OCI-LY7 (cell line): ENCODE results near the gene CTNNA2. TPM values are rescaled to one million over a fixed set of nuclear protein-coding genes. Genes with fewer than 3 reads are reported as not detected.

Source experiments
- BruUV-seq: library from RNA; stranded (reverse); fragments of 400-500 nt; replicated peaks from 2 replicates; lab custom pipeline; 2021; lab: Mats Ljungman, UMichigan
- CTCF ChIA-PET: fragments of 300-600 bp; sonication (Branson Sonifier 250); formaldehyde crosslinking; loops from one replicate; lab custom pipeline; 2022; ENCODE audit warnings: antibody characterized with exemption; ENCODE audit not compliant: unreplicated experiment; lab: Charles Lee
- POLR2A ChIA-PET: fragments of 300-600 bp; sonication (Branson Sonifier 250); formaldehyde crosslinking; loops from one replicate; lab custom pipeline; 2022; ENCODE audit warnings: antibody characterized with exemption; lab: Charles Lee
- DNase-seq: peaks from one replicate; pipeline ENCODE4 v3.0.0-alpha.2; 2015; ENCODE audit warnings: low spot score
- H2AFZ ChIP-seq: fragments of 200-600 bp; sonication (generic), shearing (Covaris generic); 2 replicates; pipeline ENCODE4 v1.6.1; 2014; ENCODE audit warnings: mild to moderate bottlenecking, antibody characterized with exemption, low read length, moderate library complexity
- H3K27ac ChIP-seq: fragments of 200-600 bp; sonication (generic); 2 replicates; pipeline ENCODE4 v1.5.1; 2014; ENCODE audit warnings: mixed run types, low read depth, mild to moderate bottlenecking, moderate library complexity, low read length, inconsistent platforms; ENCODE audit not compliant: poor library complexity, severe bottlenecking
- H3K36me3 ChIP-seq: fragments of 200-600 bp; sonication (generic); 2 replicates; pipeline ENCODE4 v1.6.1; 2014; ENCODE audit warnings: mild to moderate bottlenecking, antibody characterized with exemption, low read length, moderate library complexity, mixed read lengths; ENCODE audit not compliant: insufficient read depth
- H3K4me1 ChIP-seq: fragments of 200-600 bp; sonication (generic); 2 replicates; pipeline ENCODE4 v1.5.1; 2014; ENCODE audit warnings: mild to moderate bottlenecking, low read length; ENCODE audit not compliant: insufficient read depth, poor library complexity, severe bottlenecking
- H3K4me2 ChIP-seq: fragments of 200-600 bp; sonication (generic); 2 replicates; pipeline ENCODE4 v1.6.1; 2014; ENCODE audit warnings: mild to moderate bottlenecking, low read length
- H3K4me3 ChIP-seq: fragments of 200-600 bp; sonication (generic); 2 replicates; pipeline ENCODE4 v1.5.1; 2014; ENCODE audit warnings: mild to moderate bottlenecking, low read depth, low read length; ENCODE audit not compliant: poor library complexity, severe bottlenecking
- H3K79me2 ChIP-seq: fragments of 200-600 bp; sonication (generic); 2 replicates; pipeline ENCODE4 v1.6.1; 2016; ENCODE audit warnings: low read depth, mild to moderate bottlenecking, low read length, moderate library complexity, mixed read lengths; ENCODE audit not compliant: insufficient read depth
- H3K9me2 ChIP-seq: fragments of 200-600 bp; sonication (generic); 2 replicates; pipeline ENCODE4 v1.6.1; 2016; ENCODE audit warnings: mild to moderate bottlenecking, low read length, mixed read lengths; ENCODE audit not compliant: insufficient read depth
- H3K9me3 ChIP-seq: fragments of 200-600 bp; sonication (generic); 2 replicates; pipeline ENCODE4 v1.6.1; 2014; ENCODE audit warnings: mild to moderate bottlenecking, mixed run types, low read length, mixed read lengths
- H4K20me1 ChIP-seq: fragments of 200-600 bp; sonication (generic); 2 replicates; pipeline ENCODE4 v1.6.1; 2014; ENCODE audit warnings: mild to moderate bottlenecking, antibody characterized with exemption, low read length, moderate library complexity, mixed read lengths; ENCODE audit not compliant: insufficient read depth
- CTCF ChIP-seq: fragments of 200-600 bp; sonication (generic); conservative IDR thresholded peaks from 2 replicates; pipeline ENCODE4 v1.5.1; 2014; ENCODE audit warnings: mild to moderate bottlenecking, antibody characterized with exemption, low read length, moderate library complexity, mixed read lengths
- EZH2phosphoT487 ChIP-seq: fragments of 200-600 bp; sonication (generic); IDR thresholded peaks from 2 replicates; pipeline ENCODE4 v1.6.1; 2018; ENCODE audit warnings: low read depth, borderline replicate concordance, mild to moderate bottlenecking, mixed run types, antibody characterized with exemption, low read length, moderate library complexity, mixed read lengths
- intact Hi-C: fragments of 100-400 bp; cut with micrococcal nuclease; formaldehyde crosslinking; loops from one replicate; pipeline ENCODE4 v1.10.0; 2022; ENCODE audit not compliant: unreplicated experiment
- total RNA-seq, 2 experiments: library from RNA; depleted of rRNA in 1 of 2; stranded (reverse); fragments of >200 nt in 1 of 2; shearing (Covaris generic) in 1 of 2; gene quantifications; 2 replicates each; pipeline ENCODE4 v1.2.3, GENCODE V29; 2014 to 2022

Gene CTNNA2
- total RNA-seq, 2 experiments from 2014 or later = 0.19 to 2.7 TPM

GRCh38 chr2:80302001-80302313 lies 789.1 kb downstream of the CTNNA2 start:
- Histone ChIP-seq H3K79me2 (no peaks in the 10 kb centered on the region), H2AFZ (no peak overlapping the region), H3K36me3 (no peaks in the 10 kb centered on the region), H3K4me2 (no peak overlapping the region), H3K9me2 (no peaks in the 10 kb centered on the region), H4K20me1 (no peaks in the 10 kb centered on the region), H3K4me1 (no peaks in the 10 kb centered on the region), H3K27ac (no peak overlapping the region), H3K9me3 (no peaks in the 10 kb centered on the region), H3K4me3 (no peak overlapping the region)
- intact Hi-C loops = no loop called here
- ChIA-PET POLR2A (no interaction called here), CTCF (no interaction called here)
- BruUV-seq = no TSS peak
- DNase-seq = no peak
- TF ChIP-seq CTCF (no peak), EZH2phosphoT487 (no peak)

- no peaks in the 10 kb centered on the region for H3K36me3 ChIP-seq
- no peaks in the 10 kb centered on the region for H3K9me3 ChIP-seq
- no peaks in the 10 kb centered on the region for H3K79me2 ChIP-seq
- H4K20me1 ChIP-seq = no peaks in the 10 kb centered on the region
- no peak overlapping the region for H2AFZ ChIP-seq
- no peak for DNase-seq
- no peaks in the 10 kb centered on the region for H3K9me2 ChIP-seq
- no peak for TF ChIP-seq CTCF
- no peak for TF ChIP-seq EZH2phosphoT487
- ChIA-PET POLR2A (no interaction called here), CTCF (no interaction called here)
- intact Hi-C loops = no loop called here
- no peaks in the 10 kb centered on the region for H3K4me1 ChIP-seq
- no peak overlapping the region for H3K27ac ChIP-seq
- no peak overlapping the region for H3K4me2 ChIP-seq
- no peak overlapping the region for H3K4me3 ChIP-seq
- no TSS peak for BruUV-seq
Measured at GRCh38 chr2:80302314-80303005, 789.6 kb downstream of the CTNNA2 start.

- Histone ChIP-seq H3K27ac (no peak overlapping the region), H3K4me3 (no peak overlapping the region), H3K9me2 (no peaks in the 10 kb centered on the region), H3K79me2 (no peaks in the 10 kb centered on the region), H4K20me1 (no peaks in the 10 kb centered on the region), H3K4me1 (no peaks in the 10 kb centered on the region), H3K4me2 (no peak overlapping the region), H3K9me3 (no peaks in the 10 kb centered on the region), H3K36me3 (no peaks in the 10 kb centered on the region), H2AFZ (no peak overlapping the region)
- BruUV-seq = no TSS peak
- TF ChIP-seq EZH2phosphoT487 = no peak
- TF ChIP-seq CTCF = no peak
- intact Hi-C loops = no loop called here
- ChIA-PET POLR2A (no interaction called here), CTCF (no interaction called here)
- no peak for DNase-seq
Measured at GRCh38 chr2:80303006-80303908, 790.4 kb downstream of the CTNNA2 start.
